ENCODE data around the gene SLC38A8. TPM values are rescaled to one million over a fixed set of nuclear protein-coding genes. Genes with fewer than 3 reads are reported as not detected.

SLC38A8 gene
- total and polyA plus RNA-seq, 12 donors, result 0.45 to 30.8 (median 3.2) TPM; not detected in 8

DNA sequence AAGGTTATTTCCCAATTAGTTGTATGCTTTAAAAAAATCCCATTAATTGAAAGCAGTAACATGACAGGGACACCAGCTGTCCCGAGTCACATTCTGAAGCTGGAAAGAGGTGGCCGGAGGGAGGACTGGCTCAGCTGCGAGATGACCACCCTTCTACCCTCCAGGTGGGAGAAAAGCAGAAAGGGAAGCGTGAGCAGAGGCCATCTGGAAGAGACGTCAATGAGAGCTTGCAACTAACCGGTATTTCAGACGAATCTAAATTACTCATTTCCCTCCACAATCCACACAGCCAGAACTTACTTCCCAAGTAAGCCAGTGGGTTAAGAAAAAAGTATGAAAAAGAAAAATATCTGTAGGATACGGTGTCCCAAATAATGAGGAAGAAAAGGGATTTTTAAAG is 28.5 kb upstream of the SLC38A8 start:
- peaks cover 0 to 100% (median 66%) of the 10 kb centered on the region in 9 donors for H3K36me3 ChIP-seq
- WGBS, 2 donors, result 85 to 86% methylated on average over 8 of the region's 8 CpGs
- intact Hi-C loops (cut with DNase I), result loop anchor here in 1 of 10 donors (10.0 kb wide), 1 partner anchor 74 kb away; the partner anchor contains the start of genes DNAAF1 and HSDL1
- no peaks in the 10 kb centered on the region for H3K9me3 ChIP-seq
- no peak overlapping the region for H3K27ac ChIP-seq
- peaks cover 0 to 22% (median 10%) of the 10 kb centered on the region in 9 donors for H3K4me1 ChIP-seq
- no peak overlapping the region for H3K4me3 ChIP-seq
- H3K27me3 ChIP-seq, result no peaks in the 10 kb centered on the region
- no peak for TF ChIP-seq CTCF (IDR thresholded peaks at IDR 0.05)
- DNase-seq (no peak), ATAC-seq (no peak)

DNA sequence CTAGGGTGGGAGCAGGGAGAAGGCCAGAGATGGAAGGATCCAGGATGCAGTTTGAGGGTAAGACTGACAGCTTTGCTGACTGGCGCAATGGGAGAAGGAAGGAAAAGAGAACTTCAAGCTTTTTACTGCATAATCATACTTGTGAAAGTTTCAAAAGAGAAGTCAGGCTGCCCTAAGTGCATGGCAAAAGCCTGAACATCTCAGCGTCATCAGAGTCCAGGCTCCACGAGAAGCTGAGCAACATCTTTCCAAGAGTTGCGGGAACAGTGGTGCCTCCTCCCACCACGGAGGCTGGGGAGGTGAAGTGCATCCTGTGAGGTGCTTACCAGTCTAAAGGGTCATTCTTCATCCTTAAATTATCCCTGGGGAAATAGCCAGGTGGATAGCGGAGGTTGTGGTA is 26.9 kb upstream of the SLC38A8 start:
- no peak for TF ChIP-seq CTCF (IDR thresholded peaks at IDR 0.05)
- WGBS, 2 donors, result 87 to 94% methylated on average over 6 of the region's 6 CpGs
- no peaks in the 10 kb centered on the region for H3K9me3 ChIP-seq
- peaks cover 0 to 100% (median 58%) of the 10 kb centered on the region in 9 donors for H3K36me3 ChIP-seq
- H3K27me3 ChIP-seq, result no peaks in the 10 kb centered on the region
- H3K4me1 ChIP-seq, result peaks cover 0 to 12% (median 3%) of the 10 kb centered on the region in 9 donors
- H3K4me3 ChIP-seq, result no peak overlapping the region
- peak in 4 of 8 donors; percentile 6 to 33 (median 16) for ATAC-seq
- peak overlapping the region in 1 of 10 donors; percentile 60 for H3K27ac ChIP-seq
- intact Hi-C loops (cut with DNase I), result loop anchor here in 6 of 10 donors (5.0 to 10.0 kb wide), 3 partner anchors 235 to 245 kb away; no protein-coding TSS in a partner anchor
- DNase-seq, result no peak

DNA sequence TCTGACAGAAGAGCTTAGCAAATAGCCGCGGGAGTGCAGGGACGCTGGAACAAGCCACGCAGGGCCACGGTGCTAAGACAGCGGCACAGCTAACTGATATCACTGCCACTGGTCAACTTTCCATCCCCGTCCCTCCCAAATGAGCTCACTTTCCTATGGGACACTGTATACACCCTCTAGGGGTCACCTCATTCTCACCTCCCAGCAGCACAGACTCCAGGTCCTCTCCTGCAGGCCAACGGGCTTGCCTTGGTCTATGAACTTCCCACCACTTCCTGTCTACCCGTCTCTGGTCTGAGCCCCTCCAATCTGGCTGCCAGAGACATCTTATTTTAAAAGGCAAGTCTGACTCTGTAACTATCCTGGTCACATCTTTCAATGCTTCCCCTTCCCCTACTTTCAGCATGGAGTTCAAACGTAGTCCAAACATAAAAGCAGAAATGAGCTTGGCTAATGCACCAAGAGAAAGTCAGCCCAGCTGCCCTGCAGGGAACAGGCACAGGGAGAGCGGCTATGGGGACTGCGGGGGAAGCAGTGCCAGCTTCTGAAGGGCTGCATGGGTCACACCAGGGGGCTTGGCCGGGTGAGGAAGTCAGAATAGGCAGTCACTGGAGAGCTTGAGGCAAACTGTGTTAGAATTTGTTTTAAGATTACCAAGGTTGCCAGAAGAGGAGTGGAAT is 26.3 kb upstream of the SLC38A8 start:
- Histone ChIP-seq H3K36me3 (peaks cover 0 to 100% (median 55%) of the 10 kb centered on the region in 9 donors), H3K9me3 (no peaks in the 10 kb centered on the region), H3K4me3 (no peak overlapping the region), H3K27me3 (no peaks in the 10 kb centered on the region), H3K4me1 (peaks cover 0 to 12% (median 0%) of the 10 kb centered on the region in 9 donors), H3K27ac (peak overlapping the region in 1 of 10 donors; percentile 60)
- ATAC-seq (peak in 2 of 8 donors; percentile 24 to 43), DNase-seq (no peak)
- no peak for TF ChIP-seq CTCF (IDR thresholded peaks at IDR 0.05)
- intact Hi-C loops (cut with DNase I), result loop anchor here in 6 of 10 donors (5.0 to 10.0 kb wide), 3 partner anchors 234 to 244 kb away; no protein-coding TSS in a partner anchor
- WGBS, 2 donors, result 82 to 86% methylated on average over 13 of the region's 13 CpGs

GRCh38 chr16:84068041-84068440 is 25.4 kb upstream of the SLC38A8 start:
- 92 to 94% methylated on average over 8 of the region's 8 CpGs for WGBS, 2 donors
- no peak for TF ChIP-seq CTCF (IDR thresholded peaks at IDR 0.05)
- H3K36me3 ChIP-seq, result peaks cover 0 to 100% (median 51%) of the 10 kb centered on the region in 9 donors
- no peak overlapping the region for H3K27ac ChIP-seq
- ATAC-seq (no peak), DNase-seq (no peak)
- H3K4me1 ChIP-seq, result peaks cover 0 to 13% (median under 1%) of the 10 kb centered on the region in 9 donors
- no peaks in the 10 kb centered on the region for H3K27me3 ChIP-seq
- intact Hi-C loops (cut with DNase I), result loop anchor here in 6 of 10 donors (5.0 to 10.0 kb wide), 3 partner anchors 233 to 243 kb away; no protein-coding TSS in a partner anchor
- no peak overlapping the region for H3K4me3 ChIP-seq
- H3K9me3 ChIP-seq, result no peaks in the 10 kb centered on the region
